Astrocyte of the hippocampus (primary cell): ENCODE results near the gene PDE4D.
"Not testable (repeated sequence)": the region's sequence is repeated elsewhere in the genome, so short reads cannot be mapped to it uniquely, and the experiment has no call there.

ENCODE experiments used
- DNase-seq: peaks from one replicate; pipeline ENCODE4 v3.0.0; 2011; ENCODE audit warnings: low read depth, low spot score

PDE4D gene

GRCh38 chr5:59474324-59474723, 419.2 kb downstream of the PDE4D start:
- DNase-seq = no peak

DNA sequence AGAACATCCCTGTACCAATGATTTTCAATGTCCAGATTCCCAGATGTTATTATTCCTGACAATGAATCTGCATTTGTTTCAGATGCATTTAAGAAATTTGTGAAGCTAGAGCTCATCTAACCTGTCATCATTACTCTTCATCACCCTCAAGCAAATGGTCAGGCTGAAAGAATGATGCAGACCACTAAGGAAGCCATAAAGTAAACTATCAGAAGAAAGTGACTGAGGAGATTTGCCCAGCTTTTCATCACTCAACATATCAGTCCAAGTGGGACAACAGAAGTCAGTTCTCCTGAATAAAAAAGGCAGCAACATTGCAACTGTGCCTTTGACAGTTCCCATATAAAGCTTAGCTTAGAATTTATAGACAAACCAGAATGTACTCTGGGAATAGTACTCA, 419.9 kb downstream of the PDE4D start:
- DNase-seq = no peak

DNA sequence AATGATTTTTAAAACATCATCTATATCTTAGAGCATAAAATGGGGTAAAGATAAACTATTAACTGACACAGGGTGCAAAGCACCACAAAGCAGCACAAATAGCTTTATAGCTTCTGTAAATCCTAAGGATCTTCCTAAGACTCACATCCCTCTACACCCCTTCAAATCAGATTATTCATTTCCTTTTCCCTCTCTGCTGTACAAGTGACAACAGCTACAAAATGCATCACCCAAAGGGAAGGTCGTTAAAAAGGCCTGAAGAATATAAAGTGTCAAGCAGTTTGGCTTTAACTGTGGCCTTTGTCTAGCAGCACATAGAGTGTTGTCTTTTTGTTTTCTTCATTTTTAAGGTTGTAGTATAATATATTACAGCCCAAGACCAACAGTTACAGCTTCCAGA, 422.1 kb downstream of the PDE4D start:
- no peak for DNase-seq

DNA sequence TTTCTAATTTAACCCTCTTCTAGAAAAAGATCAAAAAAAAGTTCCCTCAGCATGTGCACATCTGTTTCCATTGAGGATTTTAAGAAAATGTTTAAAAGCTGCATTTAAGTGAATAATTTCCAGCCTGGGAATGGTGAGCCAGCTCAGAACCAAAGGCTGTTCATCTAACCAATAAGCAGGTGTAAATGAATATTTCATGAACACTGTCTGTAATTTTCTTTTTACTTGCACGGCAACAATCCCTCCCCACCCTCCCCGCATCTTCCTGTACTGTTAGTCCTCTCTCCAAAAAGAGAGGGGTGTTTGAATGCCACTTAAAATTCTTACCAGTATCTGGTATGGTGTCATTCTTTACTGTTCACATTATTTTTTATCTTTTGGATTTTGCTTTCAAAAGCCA, 425.6 kb downstream of the PDE4D start:
- no peak for DNase-seq

DNA sequence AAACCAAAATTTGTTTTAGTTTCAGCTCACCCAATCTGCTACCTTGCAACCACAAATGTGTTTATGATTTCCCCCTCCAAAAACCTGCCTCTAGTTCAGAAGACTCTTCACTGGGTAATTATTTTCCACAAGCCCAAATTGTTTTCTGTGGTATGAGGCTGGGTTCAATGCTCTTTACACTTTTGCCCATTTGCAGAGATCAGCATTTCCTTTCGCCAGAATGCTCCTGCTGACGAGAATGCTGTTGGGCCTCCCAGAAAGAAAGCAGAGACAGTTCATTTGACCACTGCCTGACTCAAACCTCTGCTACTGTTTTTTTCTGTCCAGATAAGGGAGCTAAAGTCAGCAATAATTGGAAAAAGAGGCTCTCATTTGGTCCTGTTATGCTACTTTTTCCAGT, 427.3 kb downstream of the PDE4D start:
- DNase-seq = peak; percentile 11

DNA sequence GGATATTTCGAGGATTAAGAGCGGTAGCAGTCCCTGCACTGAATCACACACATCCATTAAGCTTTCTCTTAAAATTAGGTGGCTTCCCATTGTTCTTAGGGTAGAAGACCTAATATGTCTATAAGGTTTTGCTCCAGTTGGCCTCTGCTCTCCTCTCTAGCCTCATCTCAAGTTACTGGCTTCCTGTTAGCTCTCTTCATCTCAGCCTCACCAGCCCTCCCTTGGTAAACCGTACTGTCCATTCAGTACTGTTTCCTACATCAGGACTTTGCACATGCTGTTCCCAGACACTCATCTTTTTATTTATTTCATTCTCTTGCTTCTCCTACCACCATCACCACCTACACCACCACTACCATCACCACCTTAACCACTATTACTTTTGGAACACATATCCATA, 428.6 kb downstream of the PDE4D start:
- no peak for DNase-seq

DNA sequence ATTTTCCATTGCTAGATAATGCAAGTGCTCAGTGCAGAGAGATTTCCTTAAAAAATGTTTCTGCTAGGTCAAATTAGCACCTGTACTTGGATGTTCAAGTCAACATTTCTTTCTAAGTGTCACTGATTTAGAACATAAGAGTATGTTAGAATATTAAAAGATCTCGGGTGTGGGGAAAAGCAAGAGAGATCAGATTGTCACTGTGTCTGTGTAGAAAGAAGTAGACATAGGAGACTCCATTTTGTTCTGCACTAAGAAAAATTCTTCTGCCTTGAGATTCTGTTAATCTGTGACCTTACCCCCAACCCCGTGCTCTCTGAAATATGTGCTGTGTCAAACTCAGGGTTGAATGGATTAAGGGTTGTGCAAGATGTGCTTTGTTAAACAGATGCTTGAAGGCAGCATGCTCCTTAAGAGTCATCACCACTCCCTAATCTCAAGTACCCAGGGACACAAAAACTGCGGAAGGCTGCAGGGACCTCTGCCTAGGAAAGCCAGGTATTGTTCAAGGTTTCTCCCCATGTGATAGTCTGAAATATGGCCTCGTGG, 429.8 kb downstream of the PDE4D start:
- not testable (repeated sequence) for DNase-seq

- DNase-seq = no peak
Observed at GRCh38 chr5:59462956-59463355, 430.6 kb downstream of the PDE4D start.

GRCh38 chr5:59460368-59461153, 433.0 kb downstream of the PDE4D start:
- no peak for DNase-seq

- no peak for DNase-seq
Observed at GRCh38 chr5:59458966-59459729, 434.4 kb downstream of the PDE4D start.

DNA sequence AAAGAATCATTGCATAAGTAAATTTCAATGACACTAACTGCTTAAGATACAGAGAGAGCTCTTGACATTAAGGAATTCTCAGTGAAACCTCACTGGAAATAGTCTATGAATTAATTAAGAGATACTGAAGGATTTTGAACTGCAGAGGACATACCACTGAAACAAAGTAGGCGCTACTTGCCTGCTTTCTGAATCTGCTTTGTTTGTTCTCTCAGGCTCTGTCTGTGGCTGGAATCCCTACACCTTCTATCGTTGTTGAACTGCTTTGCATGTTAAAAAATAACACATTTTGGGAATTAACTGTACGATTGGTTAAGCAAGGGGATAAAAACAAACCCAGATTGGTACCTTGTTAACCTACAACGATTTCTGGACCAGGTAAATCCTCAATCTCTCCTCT, 435.2 kb downstream of the PDE4D start:
- DNase-seq = no peak

DNA sequence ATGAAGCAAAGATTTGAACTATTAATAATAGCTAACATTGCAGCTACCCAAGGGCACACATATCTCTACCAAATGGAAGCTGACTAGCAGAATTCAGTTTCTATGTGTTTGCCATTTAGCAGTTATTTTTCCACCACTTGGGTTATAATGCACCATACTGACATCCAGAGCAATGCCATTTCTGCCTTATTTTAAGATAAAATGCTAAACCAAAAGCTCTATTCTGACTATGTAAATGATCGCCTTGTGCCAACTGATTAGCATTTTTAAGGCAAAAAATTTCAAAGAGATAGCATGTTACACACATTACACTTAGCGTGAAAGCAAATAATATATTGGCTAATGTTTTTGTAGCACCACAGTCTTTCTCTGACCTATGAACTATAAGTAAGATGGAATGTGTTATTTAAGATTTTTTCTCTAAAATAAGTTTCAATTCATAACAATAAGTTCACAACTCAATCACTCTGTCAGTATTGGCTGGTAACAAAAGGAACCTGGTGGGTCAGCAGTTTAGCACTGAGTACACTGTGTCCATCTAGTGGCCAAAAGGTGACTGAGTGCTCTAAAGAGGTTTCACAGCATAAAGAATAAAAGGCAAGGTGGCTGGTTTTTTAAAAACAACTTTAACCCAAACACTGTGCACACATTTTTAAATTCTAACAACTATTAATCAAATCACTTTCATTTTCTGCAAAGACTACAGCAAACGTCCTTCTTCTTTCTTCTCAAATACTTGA, 443.5 kb downstream of the PDE4D start:
- no peak for DNase-seq

GRCh38 chr5:59446356-59446755, 447.2 kb downstream of the PDE4D start:
- DNase-seq = no peak

- peak; percentile 46 for DNase-seq
Observed at GRCh38 chr5:59445741-59446140, 447.8 kb downstream of the PDE4D start.

DNA sequence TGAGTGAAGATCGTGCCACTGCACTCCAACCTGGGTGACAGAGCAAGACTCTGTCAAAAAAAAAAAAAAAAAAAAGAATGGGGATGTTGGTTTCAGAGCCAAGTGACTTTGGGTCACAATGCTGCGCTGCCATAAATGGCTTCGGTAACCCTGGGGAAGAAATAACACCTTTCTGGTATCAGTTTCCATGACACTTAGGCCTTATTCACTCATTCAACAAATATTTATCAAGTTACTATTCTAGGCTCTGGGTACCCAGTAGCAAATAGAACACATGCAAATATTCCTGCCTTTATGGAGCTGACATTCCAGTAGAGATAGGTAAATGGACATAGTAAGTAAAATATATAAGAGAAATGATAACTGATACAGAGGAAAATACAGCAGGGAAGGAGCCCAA, 454.2 kb downstream of the PDE4D start:
- DNase-seq = no peak

DNA sequence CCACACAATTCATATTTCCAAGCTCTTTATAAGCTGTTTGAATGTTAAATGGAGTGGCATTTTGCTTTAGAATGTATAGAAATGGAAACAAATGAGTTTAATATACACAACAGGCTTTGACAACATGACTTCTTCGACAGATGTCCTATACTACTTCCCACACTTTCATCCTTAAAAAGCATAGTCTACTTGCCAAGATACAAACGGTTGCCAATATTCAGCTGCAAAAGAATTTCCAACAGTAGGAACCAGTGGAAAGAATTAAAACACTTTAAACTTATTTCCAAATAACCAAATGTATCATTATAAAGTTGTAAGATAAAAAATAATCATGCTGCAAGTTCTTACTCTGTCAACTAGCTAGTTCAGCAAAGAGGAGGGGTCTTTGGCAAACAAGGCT, 456.4 kb downstream of the PDE4D start:
- no peak for DNase-seq

DNA sequence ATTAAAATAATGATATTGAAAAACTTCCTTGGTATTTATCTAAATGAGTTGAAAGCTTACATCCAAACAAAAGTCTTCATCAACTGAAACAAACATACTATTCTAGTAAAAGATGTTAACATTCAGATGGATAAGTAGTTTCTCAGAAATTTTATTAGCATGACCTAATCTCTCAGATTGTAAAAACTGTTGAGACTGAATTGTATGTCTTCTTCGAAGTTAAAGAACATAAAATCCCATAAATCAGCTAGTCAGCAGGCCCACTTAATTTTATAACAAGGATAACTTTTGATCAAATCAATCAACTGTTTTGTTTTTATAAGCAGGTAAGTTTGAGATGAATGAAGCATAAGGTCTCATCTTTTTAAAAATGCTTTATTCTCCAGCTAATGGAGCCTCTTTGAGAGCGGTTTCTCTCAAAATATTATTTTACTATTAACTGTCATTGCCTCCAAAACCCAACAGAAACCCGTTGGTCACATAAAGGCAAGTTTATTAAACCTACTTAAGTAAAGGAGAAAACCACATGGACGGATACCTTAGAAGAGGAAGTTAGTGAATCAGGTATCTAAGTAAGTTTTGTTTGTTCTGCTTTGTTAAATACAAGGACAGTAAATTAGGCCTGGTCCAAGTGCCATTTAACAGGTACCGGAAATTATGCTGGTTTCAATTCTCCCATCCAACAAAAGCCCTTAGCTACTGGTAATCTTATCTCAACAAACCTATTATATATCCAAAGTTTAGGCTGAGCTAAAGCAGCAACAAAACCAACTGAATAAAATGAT, 457.0 kb downstream of the PDE4D start:
- DNase-seq = no peak

DNA sequence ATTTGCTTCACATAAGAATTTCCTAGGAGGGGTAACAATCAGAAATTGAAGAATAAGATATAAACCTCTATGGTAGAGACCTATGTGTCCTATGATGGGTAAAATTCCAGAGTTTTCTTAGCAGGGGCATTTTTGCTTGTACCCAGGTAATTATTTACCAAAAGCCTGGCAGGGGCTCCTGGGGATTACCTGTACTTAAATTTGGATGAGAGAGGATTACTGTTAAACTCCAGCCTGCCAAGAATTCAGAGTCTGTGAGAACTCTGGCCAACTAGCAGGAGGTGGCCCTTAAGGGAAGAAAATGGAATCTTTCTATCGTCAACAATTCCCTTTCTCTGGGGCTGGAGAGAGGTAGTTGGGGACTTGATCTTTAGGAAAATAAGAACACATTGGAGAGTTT, 460.4 kb downstream of the PDE4D start:
- DNase-seq = no peak

- no peak for DNase-seq
Observed at GRCh38 chr5:59430066-59430685, 463.4 kb downstream of the PDE4D start.

- DNase-seq = peak; percentile 12
Observed at GRCh38 chr5:59428391-59428790, 465.1 kb downstream of the PDE4D start.

GRCh38 chr5:59424515-59424914, 469.0 kb downstream of the PDE4D start:
- DNase-seq = no peak
